Measurements from ENCODE around the gene TMEM196. TPM values are rescaled to one million over a fixed set of nuclear protein-coding genes. Genes with fewer than 3 reads are reported as not detected.
"Not testable (repeated sequence)": the region's sequence is repeated elsewhere in the genome, so short reads cannot be mapped to it uniquely, and the experiment has no call there.

The TMEM196 gene
- total and polyA plus RNA-seq, 4 donors = 0.10 to 0.30 (median 0.29) TPM; not detected in 1

GRCh38 chr7:19696926-19697325, 76.5 kb downstream of the TMEM196 start:
- no peaks in the 10 kb centered on the region for H3K9me3 ChIP-seq (ENCODE audit: control insufficient read depth, low read length)
- DNase-seq (no peak), ATAC-seq (ENCODE audit: low FRiP score) (no peak)
- peaks cover 0 to 2% of the 10 kb centered on the region in 2 donors for H3K36me3 ChIP-seq (ENCODE audit: control insufficient read depth in 1 of 2, insufficient read depth in 2 of 2, low read length in 1 of 2)
- H3K27me3 ChIP-seq (ENCODE audit: control insufficient read depth in 1 of 2, insufficient read depth in 2 of 2, low read length in 1 of 2) = no peaks in the 10 kb centered on the region
- H3K4me1 ChIP-seq (ENCODE audit: control insufficient read depth in 1 of 2, insufficient read depth in 2 of 2, low read length in 2 of 2) = no peaks in the 10 kb centered on the region
- H3K27ac ChIP-seq (ENCODE audit: low read depth in 1 of 2, low read length in 2 of 2) = no peak overlapping the region
- intact Hi-C loops (cut with DNase I) = no loop called here
- H3K4me3 ChIP-seq (ENCODE audit: low read length in 2 of 2) = no peak overlapping the region

GRCh38 chr7:19692111-19692828, 81.1 kb downstream of the TMEM196 start:
- 97 to 98% methylated on average over 19 to 26 of the region's 26 CpGs for WGBS, 2 donors
- no peaks in the 10 kb centered on the region for H3K4me1 ChIP-seq (ENCODE audit: control insufficient read depth in 1 of 2, insufficient read depth in 2 of 2, low read length in 2 of 2)
- H3K27me3 ChIP-seq (ENCODE audit: control insufficient read depth in 1 of 2, insufficient read depth in 2 of 2, low read length in 1 of 2) = no peaks in the 10 kb centered on the region
- ATAC-seq (ENCODE audit: low FRiP score) = no peak
- H3K27ac ChIP-seq (ENCODE audit: low read depth in 1 of 2, low read length in 2 of 2) = no peak overlapping the region
- no peaks in the 10 kb centered on the region for H3K36me3 ChIP-seq (ENCODE audit: control insufficient read depth in 1 of 2, insufficient read depth in 2 of 2, low read length in 1 of 2)
- no peak overlapping the region for H3K4me3 ChIP-seq (ENCODE audit: low read length in 2 of 2)
- peaks cover 6% of the 10 kb centered on the region for H3K9me3 ChIP-seq (ENCODE audit: control insufficient read depth, low read length)
- DNase-seq = peak in 1 of 2 donors; percentile 75
- intact Hi-C loops (cut with DNase I) = no loop called here

GRCh38 chr7:19690736-19691135, 82.7 kb downstream of the TMEM196 start:
- intact Hi-C loops (cut with DNase I) = no loop called here
- Histone ChIP-seq H3K36me3 (ENCODE audit: control insufficient read depth in 1 of 2, insufficient read depth in 2 of 2, low read length in 1 of 2) (no peaks in the 10 kb centered on the region), H3K27me3 (ENCODE audit: control insufficient read depth in 1 of 2, insufficient read depth in 2 of 2, low read length in 1 of 2) (no peaks in the 10 kb centered on the region), H3K4me3 (ENCODE audit: low read length in 2 of 2) (no peak overlapping the region), H3K9me3 (ENCODE audit: control insufficient read depth, low read length) (peaks cover 6% of the 10 kb centered on the region), H3K4me1 (ENCODE audit: control insufficient read depth in 1 of 2, insufficient read depth in 2 of 2, low read length in 2 of 2) (no peaks in the 10 kb centered on the region), H3K27ac (ENCODE audit: low read depth in 1 of 2, low read length in 2 of 2) (no peak overlapping the region)
- 51 to 53% methylated on average over 1 of the region's 1 CpG for WGBS, 2 donors
- ATAC-seq (ENCODE audit: low FRiP score) (no peak), DNase-seq (no peak)

DNA sequence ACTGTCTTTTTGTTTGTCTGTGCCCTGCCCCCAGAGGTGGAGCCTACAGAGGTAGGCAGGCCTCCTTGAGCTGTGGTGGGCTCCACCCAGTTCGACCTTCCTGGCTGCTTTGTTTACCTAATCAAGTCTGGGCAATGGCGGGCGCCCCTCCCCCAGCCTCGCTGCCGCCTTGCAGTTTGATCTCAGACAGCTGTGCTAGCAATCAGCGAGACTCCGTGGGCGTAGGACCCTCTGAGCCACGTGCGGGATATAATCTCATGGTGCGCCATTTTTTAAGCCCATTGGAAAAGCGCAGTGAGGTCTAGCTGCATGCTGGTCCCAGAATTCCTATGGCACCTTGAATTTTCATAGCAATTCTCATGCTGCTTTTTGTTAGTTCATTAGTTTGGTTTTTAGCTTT, 84.3 kb downstream of the TMEM196 start:
- ATAC-seq (ENCODE audit: low FRiP score); intact Hi-C loops (cut with DNase I): not testable (repeated sequence)
- WGBS, 2 donors = 70 to 73% methylated on average over 12 of the region's 12 CpGs

DNA sequence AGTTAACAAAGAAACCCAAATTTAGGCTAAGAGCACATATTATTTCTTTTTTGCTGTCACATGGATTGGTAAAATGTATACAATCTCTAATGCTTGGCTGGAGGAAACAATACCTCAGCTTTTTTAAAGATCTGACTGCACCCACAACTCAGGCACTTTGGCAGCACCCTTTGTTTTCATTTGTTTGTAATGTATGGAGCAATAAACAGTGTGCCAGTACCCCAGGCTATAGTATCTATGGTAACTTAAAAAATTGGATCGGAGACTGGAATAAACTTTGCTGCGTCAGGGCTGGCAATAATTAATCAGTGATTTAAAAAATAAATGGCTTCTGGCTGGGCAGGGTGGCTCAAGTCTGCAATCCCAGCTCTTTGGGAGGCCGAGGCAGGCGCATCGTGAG, 91.8 kb downstream of the TMEM196 start:
- intact Hi-C loops (cut with DNase I) = no loop called here
- H3K4me1 ChIP-seq (ENCODE audit: control insufficient read depth in 1 of 2, insufficient read depth in 2 of 2, low read length in 2 of 2) = no peaks in the 10 kb centered on the region
- ATAC-seq (ENCODE audit: low FRiP score) (no peak), DNase-seq (no peak)
- no peaks in the 10 kb centered on the region for H3K9me3 ChIP-seq (ENCODE audit: control insufficient read depth, low read length)
- no peaks in the 10 kb centered on the region for H3K27me3 ChIP-seq (ENCODE audit: control insufficient read depth in 1 of 2, insufficient read depth in 2 of 2, low read length in 1 of 2)
- H3K4me3 ChIP-seq (ENCODE audit: low read length in 2 of 2) = no peak overlapping the region
- 78 to 80% methylated on average over 5 of the region's 5 CpGs for WGBS, 2 donors
- no peaks in the 10 kb centered on the region for H3K36me3 ChIP-seq (ENCODE audit: control insufficient read depth in 1 of 2, insufficient read depth in 2 of 2, low read length in 1 of 2)
- H3K27ac ChIP-seq (ENCODE audit: low read depth in 1 of 2, low read length in 2 of 2) = no peak overlapping the region

More for the DNA sequence above, 84.3 kb downstream of the TMEM196 start:
- not testable (repeated sequence) for H3K4me3 ChIP-seq (ENCODE audit: low read length in 2 of 2); H3K27me3 ChIP-seq (ENCODE audit: control insufficient read depth in 1 of 2, insufficient read depth in 2 of 2, low read length in 1 of 2); H3K27ac ChIP-seq (ENCODE audit: low read depth in 1 of 2, low read length in 2 of 2); H3K4me1 ChIP-seq (ENCODE audit: control insufficient read depth in 1 of 2, insufficient read depth in 2 of 2, low read length in 2 of 2); H3K9me3 ChIP-seq (ENCODE audit: control insufficient read depth, low read length); DNase-seq; H3K36me3 ChIP-seq (ENCODE audit: control insufficient read depth in 1 of 2, insufficient read depth in 2 of 2, low read length in 1 of 2)

DNA sequence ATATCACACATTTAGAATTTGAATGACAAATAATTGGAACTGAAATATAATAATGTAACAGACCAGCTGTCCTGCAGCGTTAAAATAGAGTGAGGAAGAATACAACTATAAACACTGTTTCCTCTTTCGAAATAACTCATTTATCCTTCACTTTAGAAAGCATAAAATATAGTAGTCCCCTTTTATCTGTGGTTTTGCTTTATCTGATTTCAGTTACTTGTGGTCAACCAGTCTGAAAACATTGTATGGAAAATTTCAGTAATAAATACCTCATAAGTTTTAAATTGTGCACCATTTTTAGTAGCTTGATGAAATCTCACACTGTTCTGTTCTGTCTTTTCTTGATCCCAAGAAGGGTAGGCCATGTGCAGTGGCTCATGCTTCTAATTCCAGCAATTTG, 96.2 kb downstream of the TMEM196 start:
- intact Hi-C loops (cut with DNase I) = no loop called here
- H3K4me3 ChIP-seq (ENCODE audit: low read length in 2 of 2) = no peak overlapping the region
- no peaks in the 10 kb centered on the region for H3K36me3 ChIP-seq (ENCODE audit: control insufficient read depth in 1 of 2, insufficient read depth in 2 of 2, low read length in 1 of 2)
- H3K27ac ChIP-seq (ENCODE audit: low read depth in 1 of 2, low read length in 2 of 2) = no peak overlapping the region
- DNase-seq (no peak), ATAC-seq (ENCODE audit: low FRiP score) (no peak)
- no peaks in the 10 kb centered on the region for H3K27me3 ChIP-seq (ENCODE audit: control insufficient read depth in 1 of 2, insufficient read depth in 2 of 2, low read length in 1 of 2)
- H3K4me1 ChIP-seq (ENCODE audit: control insufficient read depth in 1 of 2, insufficient read depth in 2 of 2, low read length in 2 of 2) = no peaks in the 10 kb centered on the region
- no peaks in the 10 kb centered on the region for H3K9me3 ChIP-seq (ENCODE audit: control insufficient read depth, low read length)
- WGBS, 2 donors = 29 to 37% methylated on average over 2 of the region's 2 CpGs

DNA sequence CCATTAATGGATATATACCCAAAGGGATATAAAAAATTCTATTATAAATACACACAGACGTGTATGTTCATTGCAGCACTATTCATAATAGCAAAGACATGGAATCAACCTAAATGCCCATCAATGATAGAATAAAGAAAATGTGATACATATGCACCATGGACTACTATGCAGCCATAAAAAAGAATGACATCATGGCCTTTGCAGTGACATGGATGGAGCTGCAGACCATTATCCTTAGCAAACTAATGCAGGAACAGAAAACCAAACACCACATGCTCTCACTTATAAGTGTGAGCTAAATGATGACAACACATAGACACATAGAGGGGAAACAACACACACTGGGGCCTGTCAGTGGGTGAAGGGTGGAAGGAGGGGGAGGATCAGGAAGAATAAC, 97.6 kb downstream of the TMEM196 start:
- Histone ChIP-seq H3K4me1 (ENCODE audit: control insufficient read depth in 1 of 2, insufficient read depth in 2 of 2, low read length in 2 of 2) (no peaks in the 10 kb centered on the region), H3K27ac (ENCODE audit: low read depth in 1 of 2, low read length in 2 of 2) (no peak overlapping the region), H3K4me3 (ENCODE audit: low read length in 2 of 2) (no peak overlapping the region), H3K36me3 (ENCODE audit: control insufficient read depth in 1 of 2, insufficient read depth in 2 of 2, low read length in 1 of 2) (no peaks in the 10 kb centered on the region), H3K9me3 (ENCODE audit: control insufficient read depth, low read length) (no peaks in the 10 kb centered on the region), H3K27me3 (ENCODE audit: control insufficient read depth in 1 of 2, insufficient read depth in 2 of 2, low read length in 1 of 2) (no peaks in the 10 kb centered on the region)
- intact Hi-C loops (cut with DNase I) = no loop called here
- no peak for DNase-seq
- ATAC-seq (ENCODE audit: low FRiP score) = no peak
- 65 to 73% methylated on average over 1 of the region's 1 CpG for WGBS, 2 donors

- Histone ChIP-seq H3K9me3 (ENCODE audit: control insufficient read depth, low read length) (no peaks in the 10 kb centered on the region), H3K27me3 (ENCODE audit: control insufficient read depth in 1 of 2, insufficient read depth in 2 of 2, low read length in 1 of 2) (no peaks in the 10 kb centered on the region), H3K36me3 (ENCODE audit: control insufficient read depth in 1 of 2, insufficient read depth in 2 of 2, low read length in 1 of 2) (no peaks in the 10 kb centered on the region), H3K27ac (ENCODE audit: low read depth in 1 of 2, low read length in 2 of 2) (no peak overlapping the region), H3K4me3 (ENCODE audit: low read length in 2 of 2) (no peak overlapping the region), H3K4me1 (ENCODE audit: control insufficient read depth in 1 of 2, insufficient read depth in 2 of 2, low read length in 2 of 2) (no peaks in the 10 kb centered on the region)
- DNase-seq (no peak), ATAC-seq (ENCODE audit: low FRiP score) (no peak)
- intact Hi-C loops (cut with DNase I) = no loop called here
- 51 to 69% methylated on average over 5 of the region's 5 CpGs for WGBS, 2 donors
Measured at GRCh38 chr7:19674266-19674960, 99.0 kb downstream of the TMEM196 start.

DNA sequence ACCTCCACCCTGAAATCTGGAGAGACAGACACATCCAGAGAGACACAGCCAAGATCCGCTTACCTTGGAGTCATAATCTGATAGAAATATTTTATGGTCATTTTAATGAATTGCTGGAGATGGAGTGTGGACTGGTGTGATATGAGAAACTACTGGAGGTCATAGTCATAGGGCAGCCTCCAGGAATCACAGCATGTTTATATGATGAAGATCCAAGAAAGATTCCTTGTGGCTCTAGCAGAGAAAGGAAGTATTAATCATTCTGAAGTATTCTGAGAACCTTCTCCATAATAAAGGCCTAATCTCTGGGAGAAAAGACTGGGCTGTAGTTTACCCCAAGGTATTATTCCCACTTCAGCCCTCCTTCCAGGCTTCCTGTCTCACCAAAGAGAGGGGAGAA, 102.6 kb downstream of the TMEM196 start:
- Histone ChIP-seq H3K4me3 (ENCODE audit: low read length in 2 of 2) (no peak overlapping the region), H3K4me1 (ENCODE audit: control insufficient read depth in 1 of 2, insufficient read depth in 2 of 2, low read length in 2 of 2) (no peaks in the 10 kb centered on the region), H3K27me3 (ENCODE audit: control insufficient read depth in 1 of 2, insufficient read depth in 2 of 2, low read length in 1 of 2) (no peaks in the 10 kb centered on the region), H3K36me3 (ENCODE audit: control insufficient read depth in 1 of 2, insufficient read depth in 2 of 2, low read length in 1 of 2) (no peaks in the 10 kb centered on the region), H3K9me3 (ENCODE audit: control insufficient read depth, low read length) (no peaks in the 10 kb centered on the region), H3K27ac (ENCODE audit: low read depth in 1 of 2, low read length in 2 of 2) (no peak overlapping the region)
- intact Hi-C loops (cut with DNase I) = no loop called here
- no peak for ATAC-seq (ENCODE audit: low FRiP score)
- 91 to 92% methylated on average over 1 of the region's 1 CpG for WGBS, 2 donors
- no peak for DNase-seq
